ENCODE data around the gene NRL. TPM values are rescaled to one million over a fixed set of nuclear protein-coding genes. Genes with fewer than 3 reads are reported as not detected.

The NRL gene
- total and polyA plus RNA-seq, 9 of the 15 experiments (the other 6 are each of a cell fraction or from before 2014, with no cell fraction given), result 0.07 to 2.7 (median 1.4) TPM; not detected in 1

DNA sequence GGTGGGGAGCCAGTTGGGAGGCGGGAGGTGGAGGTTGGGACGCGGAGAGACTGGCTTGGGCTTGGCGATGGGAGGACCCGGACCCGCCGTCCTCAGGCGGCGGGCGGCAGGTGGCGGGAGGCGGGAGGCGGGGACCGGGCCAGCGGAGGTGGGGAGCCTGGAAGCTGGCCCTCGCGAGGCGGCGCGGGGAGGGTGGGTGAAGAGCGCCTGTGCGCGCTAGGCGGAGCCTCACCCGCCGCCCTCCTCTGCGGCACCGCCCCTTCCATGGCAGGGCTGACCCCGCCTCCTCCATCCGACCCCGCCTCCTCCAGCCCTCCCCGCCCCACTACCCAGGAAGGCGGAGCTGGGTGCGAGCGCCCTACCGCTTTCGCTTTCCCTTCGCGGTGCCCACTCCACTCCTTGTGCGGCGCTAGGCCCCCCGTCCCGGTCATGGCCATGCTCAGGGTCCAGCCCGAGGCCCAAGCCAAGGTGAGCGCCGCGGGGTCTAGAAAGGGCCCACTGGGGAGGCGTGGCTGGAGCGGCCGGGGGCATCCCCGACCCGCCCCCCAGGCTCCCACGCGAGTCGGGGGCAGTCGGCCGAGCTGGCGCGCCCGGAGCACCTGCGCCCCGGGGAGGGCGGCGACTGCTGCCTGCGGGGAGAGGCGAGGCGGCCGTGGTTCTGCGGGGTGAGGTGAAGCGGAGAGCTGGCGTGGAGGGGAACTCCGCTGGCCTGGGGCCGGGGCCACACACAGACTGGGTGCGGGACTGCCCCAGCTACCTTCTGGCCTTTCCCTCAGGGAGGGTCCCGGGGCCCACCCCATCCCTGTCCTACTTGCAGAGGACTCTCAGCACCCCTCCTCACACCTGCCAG, 21.3 kb upstream of the NRL start, which contains the start of gene PSME1 (continued):
- TF ChIP-seq CCNT2 (IDR thresholded peaks at IDR 0.05; ENCODE audit: borderline replicate concordance, extremely low read depth, insufficient read length, low read depth, low read length) (peak; percentile 67), CHD2 (IDR thresholded peaks at IDR 0.05; ENCODE audit: low read depth, low read length) (peak; percentile 54; the same call in 1 of the 2 replicates), SAFB (IDR thresholded peaks at IDR 0.05; ENCODE audit: borderline replicate concordance, low read depth, low read length) (peak; percentile 87), CBX1 (IDR thresholded peaks at IDR 0.05; ENCODE audit: low read depth) (no peak), SUPT5H (IDR thresholded peaks at IDR 0.05) (peak; percentile 60), RBFOX2 (IDR thresholded peaks at IDR 0.05; ENCODE audit: low read depth, low read length) (peak; percentile 76), ZBTB17 (CRISPR knock-in tag; IDR thresholded peaks at IDR 0.05) (no peak), PHF20 (IDR thresholded peaks at IDR 0.05; ENCODE audit: partially characterized antibody) (peak; percentile 28), ZNF354B (CRISPR knock-in tag; IDR thresholded peaks at IDR 0.05) (no peak), POLR2AphosphoS5 (IDR thresholded peaks at IDR 0.05; ENCODE audit: control insufficient read depth, insufficient read depth, low read depth, low read length) (no peak), GATA2 (CRISPR knock-in tag; IDR thresholded peaks at IDR 0.05) (no peak), SMARCA5 (IDR thresholded peaks at IDR 0.05) (no peak), HNRNPL (IDR thresholded peaks at IDR 0.05; ENCODE audit: low read depth, low read length) (0 out of 2 replicates have a peak, but pooled peaks have one; percentile 53), POLR2G (IDR thresholded peaks at IDR 0.05; ENCODE audit: low read depth, low read length) (peak; percentile 79), RBBP5 (IDR thresholded peaks at IDR 0.05; ENCODE audit: borderline replicate concordance, insufficient read depth, low read length, poor library complexity, severe bottlenecking) (peak; percentile 97)
- TF ChIP-seq, protein P1, sequence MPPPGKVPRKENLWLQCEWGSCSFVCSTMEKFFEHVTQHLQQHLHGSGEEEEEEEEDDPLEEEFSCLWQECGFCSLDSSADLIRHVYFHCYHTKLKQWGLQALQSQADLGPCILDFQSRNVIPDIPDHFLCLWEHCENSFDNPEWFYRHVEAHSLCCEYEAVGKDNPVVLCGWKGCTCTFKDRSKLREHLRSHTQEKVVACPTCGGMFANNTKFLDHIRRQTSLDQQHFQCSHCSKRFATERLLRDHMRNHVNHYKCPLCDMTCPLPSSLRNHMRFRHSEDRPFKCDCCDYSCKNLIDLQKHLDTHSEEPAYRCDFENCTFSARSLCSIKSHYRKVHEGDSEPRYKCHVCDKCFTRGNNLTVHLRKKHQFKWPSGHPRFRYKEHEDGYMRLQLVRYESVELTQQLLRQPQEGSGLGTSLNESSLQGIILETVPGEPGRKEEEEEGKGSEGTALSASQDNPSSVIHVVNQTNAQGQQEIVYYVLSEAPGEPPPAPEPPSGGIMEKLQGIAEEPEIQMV (tag; conservative IDR thresholded peaks at IDR 0.05; ENCODE audit: low read depth), result no peak
- TF ChIP-seq, protein P2, sequence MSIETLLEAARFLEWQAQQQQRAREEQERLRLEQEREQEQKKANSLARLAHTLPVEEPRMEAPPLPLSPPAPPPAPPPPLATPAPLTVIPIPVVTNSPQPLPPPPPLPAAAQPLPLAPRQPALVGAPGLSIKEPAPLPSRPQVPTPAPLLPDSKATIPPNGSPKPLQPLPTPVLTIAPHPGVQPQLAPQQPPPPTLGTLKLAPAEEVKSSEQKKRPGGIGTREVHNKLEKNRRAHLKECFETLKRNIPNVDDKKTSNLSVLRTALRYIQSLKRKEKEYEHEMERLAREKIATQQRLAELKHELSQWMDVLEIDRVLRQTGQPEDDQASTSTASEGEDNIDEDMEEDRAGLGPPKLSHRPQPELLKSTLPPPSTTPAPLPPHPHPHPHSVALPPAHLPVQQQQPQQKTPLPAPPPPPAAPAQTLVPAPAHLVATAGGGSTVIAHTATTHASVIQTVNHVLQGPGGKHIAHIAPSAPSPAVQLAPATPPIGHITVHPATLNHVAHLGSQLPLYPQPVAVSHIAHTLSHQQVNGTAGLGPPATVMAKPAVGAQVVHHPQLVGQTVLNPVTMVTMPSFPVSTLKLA (conservative IDR thresholded peaks at IDR 0.05), result peak in 1 of 2 experiments; percentile 29; a peak in 1 of 4 replicates
- TF ChIP-seq, protein P3, sequence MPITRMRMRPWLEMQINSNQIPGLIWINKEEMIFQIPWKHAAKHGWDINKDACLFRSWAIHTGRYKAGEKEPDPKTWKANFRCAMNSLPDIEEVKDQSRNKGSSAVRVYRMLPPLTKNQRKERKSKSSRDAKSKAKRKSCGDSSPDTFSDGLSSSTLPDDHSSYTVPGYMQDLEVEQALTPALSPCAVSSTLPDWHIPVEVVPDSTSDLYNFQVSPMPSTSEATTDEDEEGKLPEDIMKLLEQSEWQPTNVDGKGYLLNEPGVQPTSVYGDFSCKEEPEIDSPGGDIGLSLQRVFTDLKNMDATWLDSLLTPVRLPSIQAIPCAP (CRISPR knock-in tag; IDR thresholded peaks at IDR 0.05; ENCODE audit: borderline replicate concordance), result 0 out of 2 replicates have a peak, but pooled peaks have one; percentile 77
- TF ChIP-seq, protein P4, sequence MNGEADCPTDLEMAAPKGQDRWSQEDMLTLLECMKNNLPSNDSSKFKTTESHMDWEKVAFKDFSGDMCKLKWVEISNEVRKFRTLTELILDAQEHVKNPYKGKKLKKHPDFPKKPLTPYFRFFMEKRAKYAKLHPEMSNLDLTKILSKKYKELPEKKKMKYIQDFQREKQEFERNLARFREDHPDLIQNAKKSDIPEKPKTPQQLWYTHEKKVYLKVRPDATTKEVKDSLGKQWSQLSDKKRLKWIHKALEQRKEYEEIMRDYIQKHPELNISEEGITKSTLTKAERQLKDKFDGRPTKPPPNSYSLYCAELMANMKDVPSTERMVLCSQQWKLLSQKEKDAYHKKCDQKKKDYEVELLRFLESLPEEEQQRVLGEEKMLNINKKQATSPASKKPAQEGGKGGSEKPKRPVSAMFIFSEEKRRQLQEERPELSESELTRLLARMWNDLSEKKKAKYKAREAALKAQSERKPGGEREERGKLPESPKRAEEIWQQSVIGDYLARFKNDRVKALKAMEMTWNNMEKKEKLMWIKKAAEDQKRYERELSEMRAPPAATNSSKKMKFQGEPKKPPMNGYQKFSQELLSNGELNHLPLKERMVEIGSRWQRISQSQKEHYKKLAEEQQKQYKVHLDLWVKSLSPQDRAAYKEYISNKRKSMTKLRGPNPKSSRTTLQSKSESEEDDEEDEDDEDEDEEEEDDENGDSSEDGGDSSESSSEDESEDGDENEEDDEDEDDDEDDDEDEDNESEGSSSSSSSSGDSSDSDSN (IDR thresholded peaks at IDR 0.05; ENCODE audit: borderline replicate concordance in 1 of 2, low read depth in 2 of 2, low read length in 2 of 2), result peak; percentile 68 to 90; a peak in 2 of 4 replicates
